Tibial nerve (tissue), 4 donors: ENCODE results near the gene MT1E.

Experiments
- CTCF ChIP-seq, 5 experiments: fragments of 200-600 bp in 3 of 5; fragments of 450-650 bp in 2 of 5; sonication (generic) in 3 of 5; IDR thresholded peaks; one replicate each; pipeline ENCODE4 v1.5.1; 2016 to 2019; ENCODE audit warnings: antibody characterized with exemption in 5 of 5, mild to moderate bottlenecking in 3 of 5, moderate library complexity in 2 of 5
- EP300 ChIP-seq, 2 donors: sonication (generic); formaldehyde crosslinking; IDR thresholded peaks; one replicate each; pipeline ENCODE4 v1.6.1; 2017; ENCODE audit warnings: antibody characterized with exemption in 2 of 2, mild to moderate bottlenecking in 1 of 2

- TF ChIP-seq CTCF (IDR thresholded peaks at IDR 0.05) (peak; percentile 27 to 65 (median 42)), EP300 (IDR thresholded peaks at IDR 0.05) (peak in 1 of 2 donors; percentile 21)
These were observed 48.3 kb downstream of the MT1E start for GRCh38 chr16:56673921-56674320.
